Measurements from ENCODE around the gene SDF2. TPM values are rescaled to one million over a fixed set of nuclear protein-coding genes. Genes with fewer than 3 reads are reported as not detected.

SDF2 gene
- total and polyA plus RNA-seq, 9 of the 15 experiments (the other 6 are each of a cell fraction or from before 2014, with no cell fraction given): 41.2 to 132 (median 65.6) TPM

GRCh38 chr17:28710861-28711722 is 49.4 kb upstream of the SDF2 start (continued):
- TF ChIP-seq NR2F6 (CRISPR knock-in tag; IDR thresholded peaks at IDR 0.05) (0 out of 2 replicates have a peak, but pooled peaks have one; percentile 50), ATF1 (CRISPR knock-in tag; IDR thresholded peaks at IDR 0.05) (no peak), ATF1 (tag; IDR thresholded peaks at IDR 0.05) (peak; percentile 79), CC2D1A (IDR thresholded peaks at IDR 0.05) (no peak), NFIC (IDR thresholded peaks at IDR 0.05) (peak; percentile 60), ETV1 (tag; conservative IDR thresholded peaks at IDR 0.05; ENCODE audit: low read depth) (no peak), SMAD1 (IDR thresholded peaks at IDR 0.05; ENCODE audit: low read depth, low read length, partially characterized antibody) (no peak), ZNF436 (CRISPR knock-in tag; IDR thresholded peaks at IDR 0.05) (no peak), LCOR (CRISPR knock-in tag; IDR thresholded peaks at IDR 0.05) (0 out of 2 replicates have a peak, but pooled peaks have one; percentile 36), ZNF785 (CRISPR knock-in tag; IDR thresholded peaks at IDR 0.05) (no peak), MGA (IDR thresholded peaks at IDR 0.05) (peak; percentile 99), CBFA2T2 (conservative IDR thresholded peaks at IDR 0.05) (no peak), ZNF134 (CRISPR knock-in tag; conservative IDR thresholded peaks at IDR 0.05) (no peak), ZNF121 (CRISPR knock-in tag; conservative IDR thresholded peaks at IDR 0.05) (no peak), ZNF79 (CRISPR knock-in tag; IDR thresholded peaks at IDR 0.05; ENCODE audit: low read depth) (no peak), HCFC1 (IDR thresholded peaks at IDR 0.05; ENCODE audit: low read depth, low read length) (peak; percentile 9; the same call in 1 of the 2 replicates)
- TF ChIP-seq, protein P1, sequence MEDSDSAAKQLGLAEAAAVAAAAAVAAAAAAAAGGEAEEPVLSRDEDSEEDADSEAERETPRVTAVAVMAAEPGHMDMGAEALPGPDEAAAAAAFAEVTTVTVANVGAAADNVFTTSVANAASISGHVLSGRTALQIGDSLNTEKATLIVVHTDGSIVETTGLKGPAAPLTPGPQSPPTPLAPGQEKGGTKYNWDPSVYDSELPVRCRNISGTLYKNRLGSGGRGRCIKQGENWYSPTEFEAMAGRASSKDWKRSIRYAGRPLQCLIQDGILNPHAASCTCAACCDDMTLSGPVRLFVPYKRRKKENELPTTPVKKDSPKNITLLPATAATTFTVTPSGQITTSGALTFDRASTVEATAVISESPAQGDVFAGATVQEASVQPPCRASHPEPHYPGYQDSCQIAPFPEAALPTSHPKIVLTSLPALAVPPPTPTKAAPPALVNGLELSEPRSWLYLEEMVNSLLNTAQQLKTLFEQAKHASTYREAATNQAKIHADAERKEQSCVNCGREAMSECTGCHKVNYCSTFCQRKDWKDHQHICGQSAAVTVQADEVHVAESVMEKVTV (CRISPR knock-in tag; IDR thresholded peaks at IDR 0.05): no peak
